NCI-H69 (cell line): ENCODE data around the gene EBLN2.

Source experiments
- DNase-seq: peaks from one replicate; lab custom pipeline; 2025; lab: John Stamatoyannopoulos, UW

Gene EBLN2

GRCh38 chr3:73107215-73107614 is 45.8 kb downstream of the EBLN2 start:
- DNase-seq, result no peak

DNA sequence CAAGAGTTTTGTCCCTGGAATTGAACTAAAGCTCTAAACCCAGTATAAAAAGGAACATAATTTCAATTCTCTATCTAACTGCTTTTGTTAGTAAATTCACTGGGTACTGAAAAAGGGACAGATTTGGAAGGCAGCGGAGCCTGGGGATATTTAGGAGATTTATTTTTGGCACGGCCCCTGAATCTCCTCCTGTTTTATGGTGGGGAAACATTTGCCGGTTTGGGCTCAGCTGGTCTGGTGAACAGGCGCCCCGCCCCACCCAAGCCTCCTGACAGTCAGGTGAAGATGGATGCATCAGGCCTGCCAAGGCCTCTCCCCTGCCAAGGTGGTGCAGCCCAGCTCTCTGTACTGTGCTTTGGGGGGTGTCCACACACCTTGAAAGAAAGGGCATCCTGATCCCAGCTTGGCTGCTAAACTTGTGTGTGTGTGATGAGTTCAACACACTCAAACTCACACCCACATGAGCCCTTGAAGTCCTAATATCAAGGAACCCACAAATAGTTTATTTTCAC is 46.3 kb downstream of the EBLN2 start:
- peak; percentile 44 for DNase-seq

- no peak for DNase-seq
These were observed 47.3 kb downstream of the EBLN2 start for GRCh38 chr3:73108750-73109149.

- DNase-seq, result no peak
These were observed 49.1 kb downstream of the EBLN2 start for GRCh38 chr3:73110530-73110929.
